ENCODE data around the gene GAPVD1. TPM values are rescaled to one million over a fixed set of nuclear protein-coding genes. Genes with fewer than 3 reads are reported as not detected.
"Not testable (repeated sequence)": the region's sequence is repeated elsewhere in the genome, so short reads cannot be mapped to it uniquely, and the experiment has no call there.

The GAPVD1 gene
- polyA plus RNA-seq, 12 donors = 9.4 to 30.4 (median 20.1) TPM; not detected in 1

DNA sequence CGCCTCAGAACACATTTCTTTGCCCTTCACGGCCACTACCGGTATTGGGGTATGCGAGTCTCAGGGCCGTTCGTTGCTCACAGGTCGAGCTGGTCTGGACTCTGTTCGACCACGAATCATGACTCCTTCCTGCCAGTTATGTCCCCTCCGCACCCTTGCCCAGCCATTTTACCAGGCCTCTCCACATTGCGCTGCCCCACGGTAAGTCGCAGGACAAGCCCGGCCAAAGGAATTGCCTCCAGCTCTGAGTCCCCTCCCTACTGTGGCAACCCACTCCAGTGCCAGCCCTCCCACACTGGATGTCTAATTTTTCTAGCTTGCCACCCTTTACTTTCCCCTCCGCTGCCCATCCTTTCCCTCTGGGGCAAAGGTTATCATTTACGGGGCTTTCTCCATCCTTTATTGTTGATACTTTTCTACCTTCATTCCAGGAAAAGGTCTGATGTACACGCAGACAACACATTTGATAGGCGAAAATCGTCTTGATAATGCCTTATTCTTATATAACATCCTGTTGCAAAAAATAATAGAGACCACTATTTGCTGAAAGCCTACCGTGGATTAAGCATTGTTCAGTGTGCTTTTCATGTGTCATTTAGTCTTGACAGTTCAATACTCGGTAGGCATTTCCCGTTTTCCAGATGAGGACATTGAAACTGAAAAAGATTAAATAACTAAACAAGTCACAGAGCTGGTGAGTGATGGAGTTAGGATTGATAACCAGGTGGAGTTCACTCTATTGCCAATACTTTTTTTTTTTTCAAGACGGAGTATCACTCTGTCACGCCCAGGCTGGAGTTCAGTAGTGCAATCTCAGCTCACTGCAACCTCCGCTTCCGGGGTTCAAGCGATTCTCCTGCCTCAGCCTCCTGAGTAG, 19.5 kb upstream of the GAPVD1 start:
- no peak for DNase-seq

DNA sequence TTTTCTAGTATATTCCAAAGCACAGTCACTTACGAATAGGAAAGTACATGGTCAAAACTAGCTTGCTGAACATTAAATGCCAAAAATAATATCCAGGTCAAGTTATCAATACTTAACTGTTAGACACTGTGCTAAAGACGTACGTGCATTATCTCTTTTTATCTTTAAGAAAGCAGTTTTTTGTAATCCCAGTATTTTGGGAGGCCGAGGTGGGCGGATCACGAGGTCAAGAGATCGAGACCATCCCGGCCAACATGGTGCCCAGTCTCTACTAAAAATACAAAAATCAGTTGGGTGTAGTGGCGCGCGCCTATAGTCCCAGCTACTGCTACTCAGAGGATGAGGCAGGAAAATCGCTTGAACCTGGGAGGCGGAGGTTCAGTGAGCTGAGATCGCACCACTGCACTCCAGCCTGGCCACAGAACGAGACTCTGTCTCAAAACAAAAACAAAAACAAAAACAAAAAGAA, 17.8 kb upstream of the GAPVD1 start:
- no peak for DNase-seq

DNA sequence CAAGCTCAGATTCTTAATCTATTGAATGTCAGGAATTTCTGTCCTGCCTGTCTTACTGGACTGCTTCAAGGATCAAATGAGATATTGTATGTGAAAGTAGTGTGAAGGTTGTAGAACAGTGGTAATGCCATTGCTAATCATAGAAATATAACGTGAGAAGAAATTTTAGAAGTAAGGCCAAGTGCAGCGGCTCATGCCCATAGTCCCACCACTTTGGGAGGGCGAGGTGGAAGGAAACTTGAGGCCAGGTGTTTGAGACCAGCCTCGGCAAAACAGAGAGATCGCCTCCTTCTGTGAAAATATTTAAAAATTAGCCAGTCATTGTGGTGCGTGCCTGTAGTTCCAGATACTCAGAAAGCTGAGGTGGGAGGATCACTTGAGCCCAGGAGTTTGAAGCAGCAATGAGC, 15.4 kb upstream of the GAPVD1 start:
- no peak for DNase-seq

DNA sequence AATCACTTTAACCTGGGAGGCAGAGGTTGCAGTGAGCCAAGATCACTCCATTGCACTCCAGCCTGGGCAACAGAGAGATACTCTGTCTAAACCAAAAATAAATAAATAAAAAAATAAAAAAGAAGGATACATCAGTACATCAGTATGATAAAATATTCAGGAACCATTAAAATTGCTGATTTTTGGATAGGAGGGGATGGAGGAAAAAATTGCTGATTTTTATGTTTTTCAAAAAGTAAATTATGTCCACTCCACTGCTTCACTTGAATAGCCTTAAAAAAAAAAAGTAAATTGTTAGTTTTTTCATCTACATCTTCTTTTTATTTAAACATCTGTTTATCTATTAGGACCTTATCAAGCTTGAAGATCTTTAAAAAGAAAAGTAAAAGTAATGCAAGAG, 7.4 kb upstream of the GAPVD1 start:
- no peak for DNase-seq

DNA sequence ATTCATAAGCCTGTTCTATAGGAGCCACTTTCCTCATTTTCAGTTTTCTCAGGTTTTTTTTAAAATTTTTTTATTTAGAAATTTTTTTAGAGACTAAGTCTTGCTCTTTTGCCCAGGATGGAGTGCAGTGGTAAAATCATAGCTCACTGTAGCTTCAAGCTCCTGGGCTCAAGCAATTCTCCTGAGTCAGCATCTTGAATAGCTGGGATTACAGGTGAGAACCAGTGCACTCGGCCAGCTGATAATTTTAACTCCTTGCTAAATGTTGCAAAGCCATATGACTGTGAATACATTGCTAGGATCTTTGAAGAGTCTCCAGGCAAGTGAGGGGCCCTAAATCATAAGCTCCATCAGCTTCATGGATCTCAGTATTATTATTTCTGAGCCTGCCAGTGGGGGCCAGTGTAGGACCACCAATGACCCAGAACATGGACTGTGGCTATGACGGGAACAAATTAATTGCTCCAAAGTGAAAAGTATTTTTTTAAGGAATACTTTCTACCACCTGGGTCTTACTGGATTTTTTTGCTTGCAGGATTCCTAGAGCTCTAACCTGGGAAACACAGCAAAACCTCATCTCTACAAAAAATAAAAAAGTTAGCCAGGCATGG, 5.7 kb upstream of the GAPVD1 start:
- DNase-seq = no peak

DNA sequence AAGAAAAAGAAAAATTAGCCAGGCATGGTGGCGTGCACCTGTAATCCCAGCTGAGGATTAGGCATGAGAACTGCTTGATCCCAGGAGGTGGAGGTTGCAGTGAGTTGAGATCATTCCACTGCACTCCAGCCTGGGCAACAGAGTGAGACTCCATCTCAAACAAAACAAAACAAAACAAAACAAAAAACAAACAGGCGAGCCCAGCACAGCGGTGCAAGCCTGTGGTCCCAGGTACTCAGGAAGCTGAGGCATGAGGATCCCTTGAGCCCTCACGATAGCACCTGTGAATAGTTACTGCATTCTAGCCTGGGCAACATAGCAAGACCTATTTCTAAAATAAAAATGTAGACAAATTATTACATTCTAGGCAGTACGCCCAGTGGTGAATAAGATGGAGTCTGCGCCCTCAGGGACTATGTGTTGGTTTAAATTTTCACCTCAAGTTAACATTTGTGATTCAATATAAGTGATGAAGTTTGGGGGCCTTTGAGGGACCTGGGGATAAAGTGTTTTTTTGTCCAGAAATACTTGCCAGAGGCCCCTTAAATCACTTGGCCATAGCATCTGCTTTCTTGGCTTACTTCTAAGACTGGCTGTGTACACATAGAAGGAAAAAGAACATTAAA, 3.4 kb upstream of the GAPVD1 start:
- DNase-seq = peak; percentile 35

DNA sequence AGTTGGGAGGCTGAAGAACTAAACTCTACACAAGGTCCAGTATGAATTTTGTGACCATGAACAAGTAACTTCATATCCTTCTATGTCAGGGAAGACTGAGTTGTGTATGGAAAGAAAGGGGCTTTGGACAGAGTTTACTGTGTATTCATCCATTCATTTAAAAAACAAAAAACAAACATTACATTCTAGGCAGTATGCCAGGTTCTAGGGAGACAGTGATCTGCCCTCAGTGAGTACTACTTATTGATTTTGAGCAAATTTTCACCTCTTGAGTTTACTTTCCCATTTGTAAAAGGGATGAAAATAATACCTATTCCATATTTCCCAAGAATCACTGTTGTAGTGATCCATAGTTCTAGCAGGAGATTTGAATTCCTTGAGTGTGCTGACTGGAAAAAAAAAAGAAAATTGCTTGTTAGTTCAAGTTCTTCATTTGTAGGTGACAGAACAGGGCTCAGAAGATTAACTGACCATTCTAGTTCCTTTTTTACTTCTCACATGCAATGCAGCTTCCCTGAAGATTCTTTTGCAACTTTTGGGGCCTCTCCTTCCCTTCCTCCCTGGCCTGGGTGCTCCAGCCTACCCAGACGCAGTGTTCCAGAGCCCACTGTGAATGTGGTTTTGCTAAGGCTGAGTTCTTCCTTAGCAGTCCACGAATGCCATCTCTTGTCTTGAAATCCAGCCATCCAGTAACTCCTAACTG, 2.6 kb upstream of the GAPVD1 start:
- no peak for DNase-seq

DNA sequence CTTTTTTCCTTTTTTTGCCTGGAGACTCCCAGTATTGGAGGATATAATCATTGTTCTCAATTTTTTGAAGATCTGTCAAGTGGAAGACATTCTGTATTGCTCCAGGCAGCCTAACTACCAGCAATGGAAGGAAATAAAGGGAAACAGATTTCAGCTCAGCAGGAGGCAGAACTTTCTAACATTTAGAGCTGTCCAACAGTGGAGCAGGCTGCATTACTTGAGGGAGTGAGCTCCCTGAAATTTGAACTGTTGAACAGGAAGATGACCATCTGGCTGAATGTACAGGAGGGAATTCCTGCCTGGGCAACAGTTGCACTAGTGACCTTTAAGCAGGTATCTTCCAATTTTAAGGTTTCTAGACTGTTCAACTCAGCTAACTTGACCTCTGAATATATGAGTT, 1.1 kb upstream of the GAPVD1 start:
- no peak for DNase-seq

DNA sequence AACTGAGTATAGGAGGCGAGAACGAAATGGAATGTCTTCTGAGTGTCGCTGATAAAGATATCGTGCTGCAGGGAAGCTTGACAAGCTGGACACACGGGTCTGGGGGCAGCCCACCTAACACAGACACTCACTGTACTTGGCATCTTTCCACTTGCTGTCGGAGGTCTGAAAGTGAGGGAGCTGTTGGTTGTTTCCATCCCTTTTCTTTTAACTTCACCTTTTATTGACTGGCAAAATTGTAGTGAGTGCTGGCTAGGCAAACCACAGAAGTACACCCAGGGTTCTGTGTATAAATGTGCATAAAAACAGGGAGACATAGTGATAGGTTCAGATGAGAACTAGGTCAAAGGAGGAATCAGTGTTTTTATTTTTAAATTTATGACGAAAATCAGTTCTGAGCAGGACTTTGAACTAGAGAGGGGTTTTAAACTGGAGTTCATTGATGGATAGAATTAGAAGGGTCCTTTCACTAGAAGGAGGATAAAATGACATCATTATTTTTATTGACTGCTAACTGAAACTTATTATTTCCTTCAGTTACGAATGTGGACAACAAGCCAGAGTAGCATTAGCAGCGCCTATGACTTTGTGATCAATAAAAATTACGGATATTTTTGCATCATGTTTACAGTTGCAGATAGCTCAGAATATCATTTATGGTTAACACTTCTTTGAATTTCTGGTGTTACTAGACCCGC, 817 bp downstream of the GAPVD1 start:
- DNase-seq = peak; percentile 29

DNA sequence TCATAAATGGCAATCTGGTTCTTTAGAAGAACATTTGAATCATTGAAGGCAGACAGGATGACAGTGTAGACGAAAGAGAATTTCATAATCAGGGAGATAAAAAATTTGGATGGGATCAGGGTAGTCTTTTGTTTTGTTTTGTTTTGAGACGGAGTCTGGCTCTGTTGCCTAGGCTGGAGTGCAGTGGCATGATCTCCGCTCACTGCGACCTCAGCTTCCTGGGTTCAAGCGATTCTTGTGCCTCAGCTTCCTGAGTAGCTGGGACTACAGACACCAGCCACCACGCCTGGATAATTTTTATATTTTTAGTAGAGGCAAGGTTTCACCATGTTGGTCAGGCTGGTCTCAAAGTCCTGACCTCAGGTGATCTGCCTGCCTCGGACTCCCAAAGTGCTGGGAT, 2.4 kb downstream of the GAPVD1 start:
- not testable (repeated sequence) for DNase-seq

DNA sequence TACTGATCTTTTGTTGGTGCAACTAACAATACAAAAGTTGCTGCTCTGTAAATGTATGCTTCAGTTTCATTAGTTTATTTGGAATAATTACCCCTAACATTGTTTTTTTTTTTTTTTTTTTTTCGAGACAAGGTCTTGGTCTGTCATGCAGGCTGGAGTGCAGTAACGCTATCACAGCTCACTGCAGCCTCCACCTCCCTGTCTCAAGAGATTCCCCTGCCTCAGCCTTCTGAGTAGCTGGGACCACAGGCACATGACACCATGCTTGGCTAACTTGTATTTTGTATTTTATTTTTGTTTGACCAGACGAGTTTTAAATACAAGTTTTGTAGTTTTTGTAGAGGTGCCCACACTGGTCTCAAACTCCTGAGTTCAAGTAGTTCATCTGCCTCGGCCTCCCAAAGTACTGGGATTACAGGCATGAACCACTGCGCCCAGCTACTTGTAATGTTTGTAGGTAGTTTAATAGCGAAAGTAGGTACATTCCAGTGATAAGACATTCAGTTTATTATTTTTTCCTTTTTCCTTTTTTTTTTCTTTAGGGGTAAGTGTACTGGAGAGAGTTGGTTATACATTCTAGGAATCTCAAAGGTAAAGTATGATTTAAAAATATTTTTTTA, 6.9 kb downstream of the GAPVD1 start:
- no peak for DNase-seq

DNA sequence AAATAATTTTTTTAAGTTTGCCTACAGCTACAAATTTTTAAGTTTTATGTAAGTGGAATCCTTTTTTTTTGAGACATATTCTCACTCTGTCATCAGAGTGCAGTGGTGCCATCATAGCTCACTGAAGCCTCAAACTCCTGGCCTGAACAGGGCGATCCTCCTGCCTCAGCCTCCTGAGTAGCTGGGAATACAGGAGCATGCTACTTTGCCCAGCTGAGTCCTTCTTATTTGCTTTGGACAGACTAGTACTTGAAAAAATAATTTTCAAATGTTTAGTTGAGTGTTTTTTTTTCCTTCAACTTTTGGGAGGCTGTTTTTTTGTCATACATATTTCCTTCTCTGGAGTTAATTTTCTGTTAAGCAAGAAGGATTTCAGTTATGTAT, 7.4 kb downstream of the GAPVD1 start:
- no peak for DNase-seq

DNA sequence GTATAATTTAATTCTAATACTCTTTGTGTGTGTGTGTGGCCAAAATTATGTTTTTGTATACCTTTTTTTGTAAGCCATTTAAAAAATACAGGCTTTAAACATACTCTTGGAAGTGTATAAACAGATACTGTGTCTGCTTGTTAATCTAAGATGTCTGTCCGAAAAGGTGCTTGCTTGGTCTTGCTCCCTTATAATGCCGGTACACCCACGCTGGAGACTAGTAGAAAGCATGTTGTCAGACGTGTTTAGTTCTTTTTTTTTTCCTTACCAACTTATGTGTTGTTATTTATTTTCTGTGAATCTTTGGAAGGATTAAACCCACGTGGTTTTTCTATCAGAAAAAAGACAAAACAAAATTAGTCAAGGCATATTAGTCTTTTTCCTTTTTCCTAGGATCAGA, 9.5 kb downstream of the GAPVD1 start:
- no peak for DNase-seq

DNA sequence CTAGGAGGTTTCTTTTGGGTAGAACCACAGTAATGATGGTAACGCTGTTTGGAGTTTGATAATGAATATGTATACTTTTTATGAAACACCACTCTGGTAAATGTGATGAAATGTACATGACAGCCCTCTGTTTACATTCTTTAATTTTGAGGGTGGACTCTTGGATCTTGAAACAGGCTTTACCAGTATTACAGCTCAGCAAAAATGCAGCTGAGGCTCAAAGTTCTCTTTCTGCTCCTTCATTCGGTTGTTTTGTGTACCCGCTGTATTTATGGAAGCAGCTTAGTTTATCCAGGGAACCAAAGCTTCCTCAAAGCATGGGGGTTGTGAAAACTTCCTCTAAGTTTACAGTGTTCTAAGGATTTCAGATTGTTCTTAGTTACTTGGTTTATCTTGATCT, 11.1 kb downstream of the GAPVD1 start:
- no peak for DNase-seq

DNA sequence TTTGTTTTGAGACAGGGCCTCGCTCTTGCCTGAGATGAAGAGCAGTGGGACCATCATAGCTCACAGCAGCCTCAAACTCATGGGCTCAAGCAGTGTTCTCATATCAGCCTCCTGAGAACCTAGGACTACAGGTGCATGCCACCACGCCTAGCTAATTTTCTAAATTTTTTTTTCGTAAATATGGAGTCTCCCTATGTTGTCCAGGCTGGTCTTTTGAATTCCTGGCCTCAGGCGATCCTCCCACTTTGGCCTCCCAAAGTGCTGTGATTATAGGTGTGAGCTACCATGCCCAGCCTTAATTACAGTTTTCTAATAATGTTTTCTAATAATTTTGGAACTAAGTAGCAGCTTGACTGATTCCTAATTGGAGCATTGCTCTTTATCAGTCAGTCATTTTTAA, 15.1 kb downstream of the GAPVD1 start:
- DNase-seq = no peak

DNA sequence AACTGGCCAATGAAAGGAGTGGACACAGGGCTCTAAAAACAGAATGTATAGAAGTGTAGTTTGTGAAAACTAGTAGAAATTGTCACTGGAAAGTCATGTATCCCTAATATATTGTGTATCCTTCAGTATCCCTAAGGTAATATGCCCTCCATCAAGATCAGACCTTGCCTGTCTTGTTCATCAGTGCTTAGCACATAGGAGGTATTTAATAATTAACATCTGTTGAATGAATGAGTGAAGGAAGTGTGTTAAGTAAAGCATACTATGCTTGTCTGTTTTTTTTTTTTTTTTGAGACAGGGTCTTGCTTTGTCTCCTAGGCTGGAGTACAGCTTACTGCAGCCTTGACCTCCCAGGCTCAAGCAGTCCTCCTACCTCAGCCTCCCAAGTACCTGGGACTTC, 15.8 kb downstream of the GAPVD1 start:
- DNase-seq = no peak

DNA sequence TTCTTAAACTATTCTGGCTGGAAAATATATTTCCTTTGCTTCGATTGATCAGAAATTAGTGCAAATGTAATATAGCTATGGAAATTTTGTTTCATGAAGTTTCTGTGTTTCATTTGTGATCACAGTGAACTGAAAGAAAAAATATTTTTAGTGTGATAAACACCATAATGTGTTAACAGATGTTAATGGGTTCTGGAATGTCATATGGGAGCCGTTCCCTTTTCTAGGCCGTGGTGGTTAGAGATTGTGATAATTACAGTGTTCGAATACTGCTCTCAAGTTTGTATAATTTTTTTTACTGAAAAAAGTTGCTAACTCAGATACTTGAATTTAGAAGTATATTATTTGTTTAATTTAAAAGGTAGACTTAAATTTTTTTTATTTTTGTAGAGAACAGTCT, 19.3 kb downstream of the GAPVD1 start:
- DNase-seq = no peak

DNA sequence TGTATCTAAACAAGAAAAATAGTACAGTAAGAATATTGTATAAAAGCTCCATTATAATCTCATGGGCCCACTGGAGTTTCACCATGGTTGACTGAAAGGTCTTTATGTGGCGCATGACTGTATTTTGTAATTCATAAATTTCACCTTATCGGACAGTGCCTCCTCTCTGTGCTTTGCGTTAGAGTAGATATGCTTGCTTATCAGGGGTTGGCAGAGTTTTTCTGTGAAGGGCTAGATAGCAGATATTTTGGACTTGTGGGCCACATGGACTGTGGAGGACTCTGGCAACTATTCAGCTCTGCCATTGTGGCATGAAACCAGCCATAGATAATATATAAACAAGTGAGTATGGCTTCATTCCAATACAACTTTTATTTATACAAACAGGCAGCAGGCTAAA, 23.2 kb downstream of the GAPVD1 start:
- DNase-seq = no peak

DNA sequence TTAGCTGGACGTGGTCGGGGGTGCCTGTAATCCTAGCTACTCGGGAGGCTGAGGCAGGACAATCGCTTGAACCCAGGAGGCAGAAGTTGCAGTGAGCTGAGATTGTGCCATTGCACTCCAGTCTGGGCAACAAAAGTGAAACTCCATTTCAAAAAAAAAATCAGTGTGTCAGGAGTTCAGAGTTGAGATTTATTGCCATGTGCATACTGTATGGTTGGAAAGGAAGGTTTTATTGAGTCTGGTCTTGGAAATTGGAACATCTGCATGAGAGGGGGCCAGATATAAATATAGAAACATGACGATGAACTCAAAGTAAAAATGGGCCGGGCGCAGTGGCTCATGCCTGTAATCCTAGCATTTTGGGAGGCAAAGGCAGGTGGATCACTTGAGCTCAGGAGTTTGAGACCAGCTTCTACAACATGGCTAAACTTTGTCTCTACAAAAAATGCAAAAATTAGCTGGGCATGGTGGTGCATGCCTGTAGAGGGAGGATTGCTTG, 25.4 kb downstream of the GAPVD1 start:
- DNase-seq = not testable (repeated sequence)

DNA sequence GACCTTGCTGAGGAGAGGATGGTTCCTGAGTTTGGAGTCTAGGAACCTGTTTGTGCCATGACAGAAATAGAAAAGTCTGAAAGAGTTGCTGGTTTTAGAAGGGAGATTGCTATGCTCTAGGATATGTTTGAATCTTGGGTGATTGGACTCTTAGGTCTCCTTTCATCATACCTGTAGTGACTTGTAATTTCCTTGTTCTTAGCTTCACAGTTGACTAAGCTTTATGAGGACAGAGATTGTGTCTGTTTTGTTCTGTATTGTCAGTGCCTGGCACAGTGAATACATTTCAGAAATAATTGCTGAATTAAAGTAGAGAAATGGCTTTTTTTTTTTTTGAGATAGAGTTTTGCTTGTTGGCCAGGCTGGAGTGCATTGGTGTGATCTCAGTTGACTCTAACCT, 31.5 kb downstream of the GAPVD1 start:
- no peak for DNase-seq

DNA sequence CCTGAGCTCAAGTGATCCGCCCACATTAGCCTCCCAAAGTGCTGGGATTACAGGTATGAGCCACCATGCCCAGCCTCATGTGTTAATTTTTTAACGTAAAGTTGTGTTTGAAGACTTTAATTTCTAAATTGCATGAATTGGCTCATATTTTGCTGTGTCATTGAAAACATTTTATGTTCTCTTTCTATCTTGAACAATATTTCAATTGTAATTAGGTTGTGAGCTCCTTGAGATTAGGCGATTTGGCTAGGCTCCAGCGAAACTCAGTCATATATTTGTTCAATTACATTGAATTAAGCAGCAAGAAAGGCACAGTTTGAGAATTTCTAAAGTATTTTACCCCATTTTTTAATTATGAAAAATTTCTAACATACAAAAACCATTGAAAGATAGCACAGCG, 34.0 kb downstream of the GAPVD1 start:
- no peak for DNase-seq
